Measurements from ENCODE around the gene PRR14.

Gene PRR14

DNA sequence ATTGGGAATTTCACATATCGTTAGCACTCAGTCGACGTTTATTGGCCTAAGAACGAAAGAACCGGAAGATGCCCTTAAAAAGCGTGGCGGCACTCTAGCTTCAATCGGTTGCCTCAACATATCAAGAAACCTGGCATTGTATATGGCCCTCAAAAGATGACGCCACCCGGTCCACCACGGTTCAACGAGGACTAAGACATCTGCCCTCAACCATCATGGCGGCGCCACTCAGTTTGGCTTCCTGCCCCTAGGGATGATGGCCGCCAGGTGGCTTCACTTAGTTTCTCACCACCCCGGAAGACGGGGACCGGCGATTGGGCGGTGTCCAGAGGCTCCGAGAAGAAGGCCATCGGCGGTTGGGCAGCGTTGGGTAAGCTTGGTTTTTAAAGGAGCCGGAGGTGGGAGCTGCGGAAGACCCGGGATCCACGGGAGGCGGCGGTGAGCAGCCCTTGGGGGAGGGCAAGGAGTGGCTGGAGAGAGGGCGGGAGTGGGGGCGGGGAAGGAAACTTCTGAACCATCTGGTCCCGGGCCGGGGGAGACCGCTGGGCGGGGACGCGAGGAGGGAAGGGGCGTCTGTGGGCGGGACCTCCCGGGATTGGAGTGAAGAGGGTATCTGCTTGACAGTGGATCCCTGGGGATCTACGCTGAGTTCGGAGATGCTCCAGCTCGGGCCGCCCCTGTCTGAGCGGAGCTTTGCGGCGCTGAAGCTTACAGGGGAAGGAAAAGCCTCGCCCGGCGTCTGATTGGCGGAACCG lies at the start of gene PRR14:
Gene PRR14 (plus strand): TSS at position 592 of the 755 bp plus-strand sequence. CDS start 686 bp downstream, outside the sequence.
- peaks cover 17% of the 10 kb centered on the region for H3K27me3 ChIP-seq (ENCODE audit: control insufficient read depth, insufficient read depth, low read length)
- H3K36me3 ChIP-seq (ENCODE audit: control insufficient read depth, low read depth, low read length) = no peaks in the 10 kb centered on the region
- H3K4me1 ChIP-seq (ENCODE audit: control insufficient read depth, low read depth, low read length) = peaks cover 8% of the 10 kb centered on the region
- H3K27ac ChIP-seq (ENCODE audit: low read length) = peak within 1 kb of the TSS; percentile 72
- H3K9me3 ChIP-seq (ENCODE audit: control insufficient read depth, low read depth, low read length) = no peaks in the 10 kb centered on the region
- peak within 1 kb of the TSS; percentile 77 for H3K4me3 ChIP-seq (ENCODE audit: low read length)
- H3K9ac ChIP-seq (ENCODE audit: low read length) = peak within 1 kb of the TSS; percentile 66

DNA sequence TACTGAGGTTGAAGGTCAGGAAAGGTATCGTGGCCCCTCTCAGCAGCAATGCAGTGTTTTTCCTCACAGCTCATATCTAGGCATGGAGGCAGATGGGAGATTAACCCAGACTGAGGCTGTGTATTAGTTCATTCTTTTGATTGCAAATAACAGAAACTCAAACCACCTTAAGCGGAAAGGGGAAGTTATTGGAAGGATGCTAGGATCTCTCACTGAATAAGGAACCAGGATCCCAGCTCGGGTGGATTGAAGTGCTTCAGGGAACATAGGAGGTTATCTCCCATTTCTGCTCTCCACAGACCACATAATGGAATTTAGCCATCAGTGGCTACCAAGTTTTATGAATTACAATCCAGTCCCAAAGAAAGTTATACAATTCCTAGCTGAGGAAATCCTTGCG lies 48.8 kb upstream of the PRR14 start:
- no peak overlapping the region for H3K27ac ChIP-seq (ENCODE audit: low read length)
- no peak overlapping the region for H3K4me3 ChIP-seq (ENCODE audit: low read length)
- H3K9ac ChIP-seq (ENCODE audit: low read length) = no peak overlapping the region
- H3K4me1 ChIP-seq (ENCODE audit: control insufficient read depth, low read depth, low read length) = no peaks in the 10 kb centered on the region
- no peaks in the 10 kb centered on the region for H3K9me3 ChIP-seq (ENCODE audit: control insufficient read depth, low read depth, low read length)
- H3K36me3 ChIP-seq (ENCODE audit: control insufficient read depth, low read depth, low read length) = peaks cover 26% of the 10 kb centered on the region
- no peaks in the 10 kb centered on the region for H3K27me3 ChIP-seq (ENCODE audit: control insufficient read depth, insufficient read depth, low read length)

GRCh38 chr16:30602616-30603277 lies 48.0 kb upstream of the PRR14 start:
- Histone ChIP-seq H3K9ac (ENCODE audit: low read length) (no peak overlapping the region), H3K27me3 (ENCODE audit: control insufficient read depth, insufficient read depth, low read length) (no peaks in the 10 kb centered on the region), H3K27ac (ENCODE audit: low read length) (no peak overlapping the region), H3K9me3 (ENCODE audit: control insufficient read depth, low read depth, low read length) (no peaks in the 10 kb centered on the region), H3K4me1 (ENCODE audit: control insufficient read depth, low read depth, low read length) (no peaks in the 10 kb centered on the region), H3K4me3 (ENCODE audit: low read length) (no peak overlapping the region), H3K36me3 (ENCODE audit: control insufficient read depth, low read depth, low read length) (peaks cover 27% of the 10 kb centered on the region)

- H3K9ac ChIP-seq (ENCODE audit: low read length) = no peak overlapping the region
- peaks cover 29% of the 10 kb centered on the region for H3K36me3 ChIP-seq (ENCODE audit: control insufficient read depth, low read depth, low read length)
- no peak overlapping the region for H3K27ac ChIP-seq (ENCODE audit: low read length)
- H3K4me1 ChIP-seq (ENCODE audit: control insufficient read depth, low read depth, low read length) = no peaks in the 10 kb centered on the region
- H3K9me3 ChIP-seq (ENCODE audit: control insufficient read depth, low read depth, low read length) = no peaks in the 10 kb centered on the region
- no peaks in the 10 kb centered on the region for H3K27me3 ChIP-seq (ENCODE audit: control insufficient read depth, insufficient read depth, low read length)
- no peak overlapping the region for H3K4me3 ChIP-seq (ENCODE audit: low read length)
Observed at GRCh38 chr16:30603945-30604315, 46.8 kb upstream of the PRR14 start.

DNA sequence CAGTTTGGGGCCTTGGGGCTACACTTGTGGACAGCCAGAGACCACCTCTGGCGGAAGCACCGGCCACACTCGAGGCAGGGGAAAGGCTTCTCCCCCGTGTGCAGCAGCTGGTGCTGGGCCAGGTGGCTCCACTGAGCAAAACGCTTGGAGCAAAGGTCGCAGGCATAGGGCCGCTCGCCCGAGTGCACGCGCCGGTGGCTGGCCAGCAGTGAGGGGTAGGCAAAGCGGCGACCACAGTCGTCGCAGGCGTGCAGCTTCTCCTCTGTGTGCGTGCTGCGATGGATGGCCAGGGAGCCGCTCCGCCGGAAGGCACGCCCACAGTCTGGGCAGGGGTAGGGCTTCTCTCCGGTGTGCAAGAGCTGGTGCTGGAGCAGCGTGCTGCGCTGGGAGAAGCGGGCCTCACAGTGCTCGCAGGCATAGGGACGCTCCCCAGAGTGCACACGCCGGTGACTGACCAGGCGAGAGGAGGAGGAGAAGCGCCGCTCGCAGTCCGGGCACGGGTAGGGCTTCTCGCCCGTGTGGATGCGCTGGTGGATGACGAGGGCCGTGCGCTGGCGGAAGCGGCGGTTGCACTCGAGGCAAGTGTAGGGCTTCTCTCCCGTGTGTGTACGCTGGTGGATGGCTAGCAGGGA lies 46.3 kb upstream of the PRR14 start:
- H3K4me3 ChIP-seq (ENCODE audit: low read length) = no peak overlapping the region
- peaks cover 29% of the 10 kb centered on the region for H3K36me3 ChIP-seq (ENCODE audit: control insufficient read depth, low read depth, low read length)
- no peaks in the 10 kb centered on the region for H3K4me1 ChIP-seq (ENCODE audit: control insufficient read depth, low read depth, low read length)
- no peak overlapping the region for H3K9ac ChIP-seq (ENCODE audit: low read length)
- H3K27me3 ChIP-seq (ENCODE audit: control insufficient read depth, insufficient read depth, low read length) = no peaks in the 10 kb centered on the region
- H3K27ac ChIP-seq (ENCODE audit: low read length) = no peak overlapping the region
- H3K9me3 ChIP-seq (ENCODE audit: control insufficient read depth, low read depth, low read length) = no peaks in the 10 kb centered on the region

DNA sequence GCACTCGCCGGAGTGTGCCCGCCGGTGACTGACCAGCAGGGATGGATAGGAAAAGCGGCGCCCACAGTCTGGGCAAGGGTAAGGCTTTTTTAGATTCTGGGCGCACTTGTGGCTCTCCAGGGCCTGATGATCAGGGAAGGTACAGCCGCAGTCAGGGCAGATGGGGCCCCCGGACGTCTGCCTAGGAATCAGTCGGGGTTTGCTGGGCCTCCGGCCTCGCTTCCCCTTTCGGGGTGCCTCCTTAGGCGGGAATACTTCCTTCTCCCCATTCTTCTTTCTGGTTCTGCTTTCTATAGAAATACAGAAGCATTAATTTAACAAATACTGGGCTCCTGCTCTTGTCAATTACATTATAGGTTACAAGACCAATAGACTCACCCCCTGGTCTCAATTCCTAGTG lies 45.6 kb upstream of the PRR14 start:
- Histone ChIP-seq H3K4me1 (ENCODE audit: control insufficient read depth, low read depth, low read length) (no peaks in the 10 kb centered on the region), H3K9ac (ENCODE audit: low read length) (no peak overlapping the region), H3K4me3 (ENCODE audit: low read length) (no peak overlapping the region), H3K36me3 (ENCODE audit: control insufficient read depth, low read depth, low read length) (peaks cover 29% of the 10 kb centered on the region), H3K27ac (ENCODE audit: low read length) (no peak overlapping the region), H3K9me3 (ENCODE audit: control insufficient read depth, low read depth, low read length) (no peaks in the 10 kb centered on the region), H3K27me3 (ENCODE audit: control insufficient read depth, insufficient read depth, low read length) (no peaks in the 10 kb centered on the region)

- H3K4me3 ChIP-seq (ENCODE audit: low read length) = no peak overlapping the region
Observed at GRCh38 chr16:30606004-30606403, 44.8 kb upstream of the PRR14 start.

DNA sequence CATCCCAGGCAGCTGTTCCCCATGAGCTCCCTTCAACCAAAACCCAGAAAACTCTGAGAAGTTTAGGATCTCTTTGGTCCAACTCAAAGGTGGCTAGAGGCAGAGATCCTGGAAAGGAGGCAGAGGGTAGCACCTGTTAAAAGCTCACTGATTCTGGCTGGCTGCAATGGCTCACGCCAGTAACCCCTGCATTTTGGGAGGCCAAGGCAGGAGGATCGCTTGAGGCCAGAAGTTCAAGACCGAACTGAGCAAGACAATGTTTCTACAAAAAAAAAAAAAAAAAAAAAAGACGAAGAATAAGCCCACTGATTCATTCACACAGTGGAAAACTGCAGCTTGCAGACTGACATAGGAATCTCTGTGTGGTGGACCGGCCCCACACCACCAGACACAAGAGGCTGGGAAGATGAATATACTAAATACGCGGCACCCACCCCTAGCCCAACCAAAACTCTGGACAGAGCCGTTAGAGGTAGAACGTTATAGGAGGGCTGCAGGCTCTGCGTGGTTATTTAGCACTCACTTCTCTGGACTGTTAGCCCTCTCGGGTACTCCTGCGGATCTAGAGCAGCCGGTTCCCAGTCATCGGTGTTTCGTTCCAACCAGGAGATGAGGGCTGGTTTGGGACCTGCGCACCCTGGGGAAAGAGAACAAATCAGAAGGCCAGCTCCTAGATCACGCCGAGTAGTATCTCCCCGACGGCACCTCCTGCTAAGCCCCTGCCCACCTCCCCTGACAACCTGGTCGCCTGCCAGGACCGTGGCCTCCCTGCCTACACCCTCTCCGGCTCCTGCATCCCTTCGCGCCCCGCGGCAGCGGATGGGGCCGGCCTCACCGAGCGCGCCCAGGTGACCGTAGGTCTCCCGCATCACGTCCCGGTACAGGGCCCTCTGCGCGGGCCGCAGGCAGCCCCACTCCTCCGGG lies 41.5 kb upstream of the PRR14 start:
- Histone ChIP-seq H3K27me3 (ENCODE audit: control insufficient read depth, insufficient read depth, low read length) (no peaks in the 10 kb centered on the region), H3K4me3 (ENCODE audit: low read length) (peak overlapping the region; percentile 82), H3K36me3 (ENCODE audit: control insufficient read depth, low read depth, low read length) (peaks cover 23% of the 10 kb centered on the region), H3K9ac (ENCODE audit: low read length) (peak overlapping the region; percentile 91), H3K27ac (ENCODE audit: low read length) (peak overlapping the region; percentile 60), H3K9me3 (ENCODE audit: control insufficient read depth, low read depth, low read length) (no peaks in the 10 kb centered on the region), H3K4me1 (ENCODE audit: control insufficient read depth, low read depth, low read length) (peaks cover 4% of the 10 kb centered on the region)

More at GRCh38 chr16:30606004-30606403, 44.8 kb upstream of the PRR14 start:
- Histone ChIP-seq H3K4me1 (ENCODE audit: control insufficient read depth, low read depth, low read length) (peaks cover 3% of the 10 kb centered on the region), H3K9ac (ENCODE audit: low read length) (no peak overlapping the region), H3K36me3 (ENCODE audit: control insufficient read depth, low read depth, low read length) (peaks cover 29% of the 10 kb centered on the region), H3K27ac (ENCODE audit: low read length) (no peak overlapping the region), H3K27me3 (ENCODE audit: control insufficient read depth, insufficient read depth, low read length) (no peaks in the 10 kb centered on the region), H3K9me3 (ENCODE audit: control insufficient read depth, low read depth, low read length) (no peaks in the 10 kb centered on the region)

DNA sequence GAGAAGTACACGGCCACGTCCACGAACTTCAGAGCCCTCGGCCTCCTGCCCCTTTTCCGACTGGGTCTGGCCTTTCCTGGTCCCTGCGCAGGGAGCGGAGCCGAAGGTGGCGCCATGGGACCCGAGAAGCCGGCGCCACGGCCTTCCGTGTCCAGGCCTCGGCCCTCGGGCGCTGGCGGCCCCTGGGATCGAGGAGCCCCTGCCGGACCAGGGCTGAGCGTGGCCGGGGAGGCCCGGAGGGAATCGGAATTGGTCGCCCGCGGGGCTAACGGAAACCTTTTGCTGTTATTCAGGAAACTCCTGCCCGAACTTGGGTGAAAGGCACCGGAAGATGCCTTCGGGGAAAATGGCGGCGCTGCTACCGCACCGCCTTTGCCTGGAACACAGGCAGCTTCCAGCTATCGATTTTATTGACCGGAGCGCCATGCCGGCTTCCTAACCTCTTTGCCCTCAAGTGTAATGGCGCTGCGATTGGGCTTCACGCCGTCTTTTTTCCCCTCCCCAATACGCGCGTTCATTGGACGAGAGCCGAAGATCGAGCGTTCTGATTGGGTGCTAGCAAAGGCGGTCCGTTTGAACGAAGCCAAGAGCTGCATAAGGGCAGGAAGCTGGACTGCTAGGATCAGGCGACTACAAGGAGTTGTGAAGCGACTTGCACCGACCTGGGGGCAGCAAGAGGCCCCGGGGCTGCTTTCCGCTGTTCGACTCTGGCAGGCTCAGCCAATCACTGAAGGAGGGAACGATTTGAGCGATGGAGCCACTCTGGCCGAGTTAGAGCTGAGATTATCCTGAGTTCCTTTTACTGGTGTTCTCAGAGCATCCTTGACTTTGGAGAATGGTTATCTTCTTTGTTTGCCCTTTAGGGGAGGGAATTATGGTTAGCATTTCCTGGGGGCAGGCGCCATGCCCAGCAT lies 40.6 kb upstream of the PRR14 start, which contains the start of gene ZNF689:
Gene ZNF689 (minus strand): TSS at position 464 of the 914 bp plus-strand sequence. CDS start 348 bp downstream, at position 116.
- Histone ChIP-seq H3K9ac (ENCODE audit: low read length) (peak within 1 kb of the TSS; percentile 91), H3K27ac (ENCODE audit: low read length) (peak within 1 kb of the TSS; percentile 60), H3K36me3 (ENCODE audit: control insufficient read depth, low read depth, low read length) (peaks cover 14% of the 10 kb centered on the region), H3K9me3 (ENCODE audit: control insufficient read depth, low read depth, low read length) (no peaks in the 10 kb centered on the region), H3K27me3 (ENCODE audit: control insufficient read depth, insufficient read depth, low read length) (no peaks in the 10 kb centered on the region), H3K4me3 (ENCODE audit: low read length) (peak within 1 kb of the TSS; percentile 82), H3K4me1 (ENCODE audit: control insufficient read depth, low read depth, low read length) (peaks cover 4% of the 10 kb centered on the region)

- no peak overlapping the region for H3K27ac ChIP-seq (ENCODE audit: low read length)
Observed at GRCh38 chr16:30615358-30616091, 35.2 kb upstream of the PRR14 start.

More at GRCh38 chr16:30615358-30616091, 35.2 kb upstream of the PRR14 start:
- peaks cover 4% of the 10 kb centered on the region for H3K4me1 ChIP-seq (ENCODE audit: control insufficient read depth, low read depth, low read length)
- H3K27me3 ChIP-seq (ENCODE audit: control insufficient read depth, insufficient read depth, low read length) = no peaks in the 10 kb centered on the region
- H3K9ac ChIP-seq (ENCODE audit: low read length) = no peak overlapping the region
- H3K4me3 ChIP-seq (ENCODE audit: low read length) = no peak overlapping the region
- H3K9me3 ChIP-seq (ENCODE audit: control insufficient read depth, low read depth, low read length) = no peaks in the 10 kb centered on the region
- H3K36me3 ChIP-seq (ENCODE audit: control insufficient read depth, low read depth, low read length) = no peaks in the 10 kb centered on the region
